Stimulated activated CD4-positive, alpha-beta T cell treated with anti-CD3 and anti-CD28 coated beads, Interleukin-4, amount 100 ng/mL, for 4 hours (primary cell): ENCODE measurements around the gene ZNF672.

Experiments used
- DNase-seq, 2 experiments: peaks; one replicate each; pipeline ENCODE4 v3.0.0-alpha.2; 2020

The ZNF672 gene

DNA sequence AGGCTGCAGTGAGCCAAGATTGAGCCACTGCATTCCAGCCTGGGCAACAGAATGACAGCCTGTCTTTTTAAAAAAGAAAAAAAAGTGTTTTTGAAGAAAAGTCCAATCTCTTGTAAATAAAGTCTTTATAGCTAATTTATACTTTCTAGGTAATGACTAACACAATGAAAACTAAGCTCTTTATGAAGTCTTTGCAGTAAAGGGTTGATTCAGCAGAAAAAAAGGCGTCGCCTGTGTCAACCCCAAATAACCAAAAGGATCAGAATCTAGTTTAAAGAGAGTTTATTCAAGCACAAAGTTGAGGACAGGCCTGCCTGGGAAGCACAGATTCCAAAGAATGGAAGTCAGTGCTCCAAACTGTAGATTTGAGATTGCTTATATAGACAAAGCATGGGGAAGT is 53.7 kb downstream of the ZNF672 start:
- DNase-seq = no peak

DNA sequence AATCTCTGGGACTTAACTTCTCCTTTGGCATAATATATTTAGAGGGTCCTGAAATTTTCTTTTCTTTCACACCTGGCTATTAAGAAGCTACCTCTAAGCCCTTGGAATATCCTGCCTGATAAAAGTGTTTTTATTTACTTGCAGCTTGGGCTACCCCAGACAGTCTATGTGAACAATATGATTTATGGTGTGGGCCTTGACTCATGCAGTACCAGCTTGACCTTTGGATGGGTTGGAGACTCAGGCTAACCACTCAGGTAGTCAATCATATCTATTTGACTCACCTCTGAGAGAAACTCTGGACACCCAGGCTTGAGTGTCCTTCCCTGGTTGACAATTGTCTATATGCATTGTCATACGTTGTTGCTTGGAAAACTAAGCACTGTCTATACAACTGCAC is 54.6 kb downstream of the ZNF672 start:
- no peak for DNase-seq

DNA sequence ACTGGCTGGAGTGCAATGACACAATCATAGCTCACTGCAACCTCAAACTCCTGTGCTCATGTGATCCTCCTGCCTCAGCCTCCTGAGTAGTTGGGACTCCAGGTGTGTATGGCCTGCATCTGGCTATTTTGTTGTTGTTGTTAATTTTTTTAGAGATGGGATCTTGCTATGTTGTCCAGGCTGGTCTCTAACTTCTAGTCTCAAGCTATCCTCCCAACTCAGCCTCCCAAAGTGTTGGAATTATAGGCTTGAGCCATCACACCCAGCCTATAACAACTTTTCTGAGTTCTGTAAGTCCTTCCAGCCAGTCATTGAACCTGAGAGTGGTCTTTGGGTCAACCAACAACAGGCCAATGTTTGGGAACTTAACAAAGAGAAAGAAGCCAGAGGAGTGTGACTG is 56.8 kb downstream of the ZNF672 start:
- no peak for DNase-seq

DNA sequence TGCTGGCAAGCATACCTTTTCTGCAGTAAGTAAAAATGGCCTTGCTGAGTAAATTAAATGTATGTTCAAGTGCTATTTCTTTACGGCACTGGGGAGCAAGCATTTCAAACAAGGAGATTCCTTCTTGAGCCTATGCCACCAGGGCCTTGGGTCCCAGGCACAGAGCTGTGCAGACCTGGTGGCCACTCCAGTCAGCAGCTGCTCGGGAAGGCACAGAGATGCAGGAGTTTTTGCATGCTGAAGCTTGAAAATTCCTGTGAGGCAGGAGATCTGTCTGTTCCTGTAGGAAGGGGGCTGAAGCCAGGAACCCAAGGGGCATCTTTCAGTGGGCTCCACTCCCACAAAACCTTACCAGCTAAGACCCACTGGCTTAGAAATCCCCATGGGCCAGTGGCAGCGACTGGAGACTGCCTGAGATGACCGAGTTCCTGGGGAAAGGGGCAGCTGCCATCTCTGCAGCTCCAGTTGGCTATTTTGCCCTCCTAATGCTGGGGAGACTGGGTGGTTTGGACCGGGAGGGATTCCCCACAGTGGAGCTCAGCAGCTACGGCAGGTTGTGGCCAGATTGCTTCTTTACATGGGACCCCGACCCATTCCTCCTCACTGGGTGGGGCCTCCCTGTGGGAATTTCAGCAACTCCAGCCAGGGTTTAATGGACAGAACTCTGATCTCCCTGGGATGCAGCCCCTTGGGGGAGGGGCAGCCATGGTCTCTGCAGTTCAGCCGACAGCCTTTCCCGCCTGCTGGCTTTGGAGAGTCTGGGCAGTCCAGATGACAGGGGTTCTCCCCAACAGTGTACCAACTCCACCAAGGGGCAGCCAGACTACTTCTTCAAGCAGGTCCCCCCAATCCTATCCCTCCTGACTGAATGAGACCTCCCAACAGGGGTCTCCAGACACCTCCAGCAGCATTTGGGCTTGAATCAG is 59.7 kb downstream of the ZNF672 start:
- no peak for DNase-seq
